ENCODE data around the gene CNNM4. TPM values are rescaled to one million over a fixed set of nuclear protein-coding genes. Genes with fewer than 3 reads are reported as not detected.

Gene CNNM4
- total RNA-seq, 2 experiments from 2014 or later: 5.1 to 5.8 TPM

DNA sequence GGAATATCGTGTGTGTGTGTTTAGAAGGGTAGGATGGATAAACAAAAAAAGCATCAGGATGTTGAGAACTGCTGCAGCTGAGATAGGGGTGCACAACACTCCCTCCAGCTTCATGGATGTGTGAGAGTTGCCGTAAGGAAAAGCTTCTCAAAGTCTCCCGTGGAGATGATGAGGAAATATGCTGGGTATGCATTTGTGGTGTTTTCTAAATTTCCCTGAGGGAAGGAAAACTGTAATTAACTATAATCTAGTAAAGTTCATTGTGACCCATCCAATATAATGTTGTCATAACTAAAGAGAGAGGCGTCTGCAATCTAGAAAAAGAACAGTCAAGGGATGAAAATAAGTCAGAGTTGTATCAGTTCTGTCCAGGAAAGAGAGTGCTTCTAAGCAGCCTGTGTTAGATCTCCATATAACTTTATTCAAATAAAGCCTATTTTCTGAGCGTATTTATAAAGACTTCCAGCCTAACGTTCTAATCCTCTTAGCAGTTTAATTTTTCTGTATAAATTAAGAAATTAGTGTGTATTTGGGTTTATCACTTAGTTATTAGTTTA, 13.6 kb upstream of the CNNM4 start:
- H3K9me3 Mint-ChIP-seq: no peaks in the 10 kb centered on the region
- TF ChIP-seq, protein P1, sequence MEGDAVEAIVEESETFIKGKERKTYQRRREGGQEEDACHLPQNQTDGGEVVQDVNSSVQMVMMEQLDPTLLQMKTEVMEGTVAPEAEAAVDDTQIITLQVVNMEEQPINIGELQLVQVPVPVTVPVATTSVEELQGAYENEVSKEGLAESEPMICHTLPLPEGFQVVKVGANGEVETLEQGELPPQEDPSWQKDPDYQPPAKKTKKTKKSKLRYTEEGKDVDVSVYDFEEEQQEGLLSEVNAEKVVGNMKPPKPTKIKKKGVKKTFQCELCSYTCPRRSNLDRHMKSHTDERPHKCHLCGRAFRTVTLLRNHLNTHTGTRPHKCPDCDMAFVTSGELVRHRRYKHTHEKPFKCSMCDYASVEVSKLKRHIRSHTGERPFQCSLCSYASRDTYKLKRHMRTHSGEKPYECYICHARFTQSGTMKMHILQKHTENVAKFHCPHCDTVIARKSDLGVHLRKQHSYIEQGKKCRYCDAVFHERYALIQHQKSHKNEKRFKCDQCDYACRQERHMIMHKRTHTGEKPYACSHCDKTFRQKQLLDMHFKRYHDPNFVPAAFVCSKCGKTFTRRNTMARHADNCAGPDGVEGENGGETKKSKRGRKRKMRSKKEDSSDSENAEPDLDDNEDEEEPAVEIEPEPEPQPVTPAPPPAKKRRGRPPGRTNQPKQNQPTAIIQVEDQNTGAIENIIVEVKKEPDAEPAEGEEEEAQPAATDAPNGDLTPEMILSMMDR (IDR thresholded peaks at IDR 0.05): no peak
- H3K27ac Mint-ChIP-seq: no peak overlapping the region
- DNase-seq (no peak), ATAC-seq (no peak)
- intact Hi-C loops (cut with micrococcal nuclease): no loop called here
- no peaks in the 10 kb centered on the region for H3K36me3 Mint-ChIP-seq (ENCODE audit: low read depth)
- ChIA-PET POLR2A (no interaction called here), CTCF (no interaction called here)
- H3K4me3 Mint-ChIP-seq: no peak overlapping the region
- peaks cover 3% of the 10 kb centered on the region for H3K4me1 Mint-ChIP-seq (ENCODE audit: low read depth)
- peaks cover 2% of the 10 kb centered on the region for H3K27me3 Mint-ChIP-seq

GRCh38 chr2:96751800-96752199, 8.9 kb upstream of the CNNM4 start:
- POLR2A ChIA-PET: no interaction called here
- no peak overlapping the region for H3K27ac Mint-ChIP-seq
- no peaks in the 10 kb centered on the region for H3K4me1 Mint-ChIP-seq (ENCODE audit: low read depth)
- H3K4me3 Mint-ChIP-seq: no peak overlapping the region
- no peaks in the 10 kb centered on the region for H3K9me3 Mint-ChIP-seq
- intact Hi-C loops (cut with micrococcal nuclease): no loop called here
- DNase-seq: no peak
- TF ChIP-seq, protein P1 (IDR thresholded peaks at IDR 0.05): no peak
- CTCF ChIA-PET: no interaction called here
- H3K36me3 Mint-ChIP-seq (ENCODE audit: low read depth): no peaks in the 10 kb centered on the region
- peaks cover 2% of the 10 kb centered on the region for H3K27me3 Mint-ChIP-seq
- no peak for ATAC-seq

DNA sequence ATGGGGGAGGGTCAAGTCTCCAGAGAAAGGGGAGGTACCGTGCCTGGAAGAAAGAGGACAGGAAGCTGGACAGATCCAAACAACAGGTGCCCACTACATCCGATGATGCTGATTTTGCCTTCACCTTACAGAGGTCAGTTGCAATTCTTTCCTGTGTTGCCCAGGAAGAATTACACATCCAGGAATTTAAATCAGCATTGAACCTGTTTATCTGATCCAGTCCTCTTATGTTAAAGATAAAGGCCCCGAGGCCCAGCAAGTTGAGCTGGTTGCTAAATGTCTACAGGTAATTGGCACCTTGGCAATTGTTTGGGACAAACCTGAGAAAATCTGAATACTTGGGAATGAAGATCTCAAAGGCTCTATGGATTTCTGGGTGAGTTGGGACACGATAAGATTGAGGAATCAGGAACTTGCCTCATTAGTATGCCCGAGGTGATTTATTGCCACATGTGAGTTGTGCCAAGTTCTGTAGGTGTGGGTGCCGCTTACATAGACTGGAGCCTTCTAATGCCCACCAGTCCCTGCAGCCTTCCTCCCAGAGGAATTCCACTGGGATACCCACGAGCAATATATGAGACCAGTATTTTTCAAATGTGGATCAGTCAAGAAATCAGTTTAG, 6.9 kb upstream of the CNNM4 start:
- CTCF ChIA-PET: no interaction called here
- Mint-ChIP-seq H3K27me3 (peaks cover 2% of the 10 kb centered on the region), H3K4me3 (no peak overlapping the region), H3K27ac (no peak overlapping the region), H3K36me3 (ENCODE audit: low read depth) (no peaks in the 10 kb centered on the region), H3K4me1 (ENCODE audit: low read depth) (peaks cover under 1% of the 10 kb centered on the region), H3K9me3 (no peaks in the 10 kb centered on the region)
- POLR2A ChIA-PET: no interaction called here
- DNase-seq (no peak), ATAC-seq (no peak)
- TF ChIP-seq, protein P1 (IDR thresholded peaks at IDR 0.05): no peak
- intact Hi-C loops (cut with micrococcal nuclease): no loop called here

- intact Hi-C loops (cut with micrococcal nuclease): no loop called here
Measured at GRCh38 chr2:96754317-96754716, 6.4 kb upstream of the CNNM4 start.

More at GRCh38 chr2:96754317-96754716, 6.4 kb upstream of the CNNM4 start:
- no peaks in the 10 kb centered on the region for H3K36me3 Mint-ChIP-seq (ENCODE audit: low read depth)
- no peak for DNase-seq
- peaks cover 6% of the 10 kb centered on the region for H3K4me1 Mint-ChIP-seq (ENCODE audit: low read depth)
- ChIA-PET CTCF (no interaction called here), POLR2A (no interaction called here)
- TF ChIP-seq, protein P1 (IDR thresholded peaks at IDR 0.05): no peak
- H3K27me3 Mint-ChIP-seq: peaks cover 2% of the 10 kb centered on the region
- H3K9me3 Mint-ChIP-seq: no peaks in the 10 kb centered on the region
- no peak overlapping the region for H3K27ac Mint-ChIP-seq
- ATAC-seq: no peak
- H3K4me3 Mint-ChIP-seq: no peak overlapping the region

All from activated CD8-positive, alpha-beta T cell treated with anti-CD3 and anti-CD28 coated beads for 36 hours (primary cell).